ENCODE results near the gene SLCO4A1. TPM values are rescaled to one million over a fixed set of nuclear protein-coding genes. Genes with fewer than 3 reads are reported as not detected.

The SLCO4A1 gene
- total and polyA plus RNA-seq, 9 of the 15 experiments (the other 6 are each of a cell fraction or from before 2014, with no cell fraction given): 1.6 to 21.9 (median 12.8) TPM

DNA sequence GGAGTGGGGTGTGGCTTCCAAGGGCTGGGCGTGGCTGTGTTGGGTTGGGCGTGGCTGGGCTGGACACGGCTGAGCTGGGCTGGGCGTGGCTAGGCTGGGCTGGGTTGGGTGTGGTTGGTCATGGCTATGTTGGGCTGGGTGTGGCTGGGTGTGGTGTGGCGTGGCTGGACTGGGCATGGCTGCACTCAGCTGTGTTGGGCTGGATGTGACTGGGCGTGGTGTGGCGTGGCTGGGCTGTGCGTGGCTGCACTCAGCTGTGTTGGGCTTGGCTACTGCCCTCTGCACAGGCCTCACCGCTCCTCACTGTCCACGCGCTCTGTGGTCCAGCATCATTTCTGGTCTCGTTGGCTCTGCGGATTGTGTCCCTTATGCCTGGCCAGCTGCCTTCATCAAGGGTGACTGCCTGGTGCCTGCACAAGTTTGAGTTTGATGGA is 43.5 kb upstream of the SLCO4A1 start (continued):
- TF ChIP-seq VEZF1 (CRISPR knock-in tag; IDR thresholded peaks at IDR 0.05) (no peak), ZNF316 (IDR thresholded peaks at IDR 0.05) (no peak), FOXK1 (CRISPR knock-in tag; IDR thresholded peaks at IDR 0.05; ENCODE audit: borderline replicate concordance) (no peak), JUN (IDR thresholded peaks at IDR 0.05; ENCODE audit: borderline replicate concordance, low read depth, low read length) (no peak), JUN (CRISPR knock-in tag; IDR thresholded peaks at IDR 0.05; ENCODE audit: borderline replicate concordance) (no peak), SRSF3 (IDR thresholded peaks at IDR 0.05; ENCODE audit: insufficient read depth, low read length) (no peak), ZNF197 (CRISPR knock-in tag; IDR thresholded peaks at IDR 0.05; ENCODE audit: low read depth) (no peak), ZNF592 (IDR thresholded peaks at IDR 0.05) (no peak), ZNF408 (CRISPR knock-in tag; IDR thresholded peaks at IDR 0.05; ENCODE audit: low read depth) (no peak)
- TF ChIP-seq, protein P1, sequence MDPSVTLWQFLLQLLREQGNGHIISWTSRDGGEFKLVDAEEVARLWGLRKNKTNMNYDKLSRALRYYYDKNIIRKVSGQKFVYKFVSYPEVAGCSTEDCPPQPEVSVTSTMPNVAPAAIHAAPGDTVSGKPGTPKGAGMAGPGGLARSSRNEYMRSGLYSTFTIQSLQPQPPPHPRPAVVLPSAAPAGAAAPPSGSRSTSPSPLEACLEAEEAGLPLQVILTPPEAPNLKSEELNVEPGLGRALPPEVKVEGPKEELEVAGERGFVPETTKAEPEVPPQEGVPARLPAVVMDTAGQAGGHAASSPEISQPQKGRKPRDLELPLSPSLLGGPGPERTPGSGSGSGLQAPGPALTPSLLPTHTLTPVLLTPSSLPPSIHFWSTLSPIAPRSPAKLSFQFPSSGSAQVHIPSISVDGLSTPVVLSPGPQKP (CRISPR knock-in tag; IDR thresholded peaks at IDR 0.05): no peak
- TF ChIP-seq, protein P2, sequence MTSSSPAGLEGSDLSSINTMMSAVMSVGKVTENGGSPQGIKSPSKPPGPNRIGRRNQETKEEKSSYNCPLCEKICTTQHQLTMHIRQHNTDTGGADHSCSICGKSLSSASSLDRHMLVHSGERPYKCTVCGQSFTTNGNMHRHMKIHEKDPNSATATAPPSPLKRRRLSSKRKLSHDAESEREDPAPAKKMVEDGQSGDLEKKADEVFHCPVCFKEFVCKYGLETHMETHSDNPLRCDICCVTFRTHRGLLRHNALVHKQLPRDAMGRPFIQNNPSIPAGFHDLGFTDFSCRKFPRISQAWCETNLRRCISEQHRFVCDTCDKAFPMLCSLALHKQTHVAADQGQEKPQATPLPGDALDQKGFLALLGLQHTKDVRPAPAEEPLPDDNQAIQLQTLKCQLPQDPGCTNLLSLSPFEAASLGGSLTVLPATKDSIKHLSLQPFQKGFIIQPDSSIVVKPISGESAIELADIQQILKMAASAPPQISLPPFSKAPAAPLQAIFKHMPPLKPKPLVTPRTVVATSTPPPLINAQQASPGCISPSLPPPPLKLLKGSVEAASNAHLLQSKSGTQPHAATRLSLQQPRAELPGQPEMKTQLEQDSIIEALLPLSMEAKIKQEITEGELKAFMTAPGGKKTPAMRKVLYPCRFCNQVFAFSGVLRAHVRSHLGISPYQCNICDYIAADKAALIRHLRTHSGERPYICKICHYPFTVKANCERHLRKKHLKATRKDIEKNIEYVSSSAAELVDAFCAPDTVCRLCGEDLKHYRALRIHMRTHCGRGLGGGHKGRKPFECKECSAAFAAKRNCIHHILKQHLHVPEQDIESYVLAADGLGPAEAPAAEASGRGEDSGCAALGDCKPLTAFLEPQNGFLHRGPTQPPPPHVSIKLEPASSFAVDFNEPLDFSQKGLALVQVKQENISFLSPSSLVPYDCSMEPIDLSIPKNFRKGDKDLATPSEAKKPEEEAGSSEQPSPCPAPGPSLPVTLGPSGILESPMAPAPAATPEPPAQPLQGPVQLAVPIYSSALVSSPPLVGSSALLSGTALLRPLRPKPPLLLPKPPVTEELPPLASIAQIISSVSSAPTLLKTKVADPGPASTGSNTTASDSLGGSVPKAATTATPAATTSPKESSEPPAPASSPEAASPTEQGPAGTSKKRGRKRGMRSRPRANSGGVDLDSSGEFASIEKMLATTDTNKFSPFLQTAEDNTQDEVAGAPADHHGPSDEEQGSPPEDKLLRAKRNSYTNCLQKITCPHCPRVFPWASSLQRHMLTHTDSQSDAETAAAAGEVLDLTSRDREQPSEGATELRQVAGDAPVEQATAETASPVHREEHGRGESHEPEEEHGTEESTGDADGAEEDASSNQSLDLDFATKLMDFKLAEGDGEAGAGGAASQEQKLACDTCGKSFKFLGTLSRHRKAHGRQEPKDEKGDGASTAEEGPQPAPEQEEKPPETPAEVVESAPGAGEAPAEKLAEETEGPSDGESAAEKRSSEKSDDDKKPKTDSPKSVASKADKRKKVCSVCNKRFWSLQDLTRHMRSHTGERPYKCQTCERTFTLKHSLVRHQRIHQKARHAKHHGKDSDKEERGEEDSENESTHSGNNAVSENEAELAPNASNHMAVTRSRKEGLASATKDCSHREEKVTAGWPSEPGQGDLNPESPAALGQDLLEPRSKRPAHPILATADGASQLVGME (CRISPR knock-in tag; IDR thresholded peaks at IDR 0.05): no peak
- TF ChIP-seq, protein P3, sequence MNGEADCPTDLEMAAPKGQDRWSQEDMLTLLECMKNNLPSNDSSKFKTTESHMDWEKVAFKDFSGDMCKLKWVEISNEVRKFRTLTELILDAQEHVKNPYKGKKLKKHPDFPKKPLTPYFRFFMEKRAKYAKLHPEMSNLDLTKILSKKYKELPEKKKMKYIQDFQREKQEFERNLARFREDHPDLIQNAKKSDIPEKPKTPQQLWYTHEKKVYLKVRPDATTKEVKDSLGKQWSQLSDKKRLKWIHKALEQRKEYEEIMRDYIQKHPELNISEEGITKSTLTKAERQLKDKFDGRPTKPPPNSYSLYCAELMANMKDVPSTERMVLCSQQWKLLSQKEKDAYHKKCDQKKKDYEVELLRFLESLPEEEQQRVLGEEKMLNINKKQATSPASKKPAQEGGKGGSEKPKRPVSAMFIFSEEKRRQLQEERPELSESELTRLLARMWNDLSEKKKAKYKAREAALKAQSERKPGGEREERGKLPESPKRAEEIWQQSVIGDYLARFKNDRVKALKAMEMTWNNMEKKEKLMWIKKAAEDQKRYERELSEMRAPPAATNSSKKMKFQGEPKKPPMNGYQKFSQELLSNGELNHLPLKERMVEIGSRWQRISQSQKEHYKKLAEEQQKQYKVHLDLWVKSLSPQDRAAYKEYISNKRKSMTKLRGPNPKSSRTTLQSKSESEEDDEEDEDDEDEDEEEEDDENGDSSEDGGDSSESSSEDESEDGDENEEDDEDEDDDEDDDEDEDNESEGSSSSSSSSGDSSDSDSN (IDR thresholded peaks at IDR 0.05; ENCODE audit: borderline replicate concordance in 1 of 2, low read depth in 2 of 2, low read length in 2 of 2): no peak

Measured in K562 (cell line).